GM19035 (cell line): Measurements from ENCODE around the gene CLDND2.
"Not testable (repeated sequence)": the region's sequence is repeated elsewhere in the genome, so short reads cannot be mapped to it uniquely, and the experiment has no call there.

Source experiments
- ATAC-seq: cut with Tn5 transposase; IDR thresholded peaks from one replicate; pipeline ENCODE4 v1.9.1; 2021; ENCODE audit not compliant: unreplicated experiment

Gene CLDND2, protein sequence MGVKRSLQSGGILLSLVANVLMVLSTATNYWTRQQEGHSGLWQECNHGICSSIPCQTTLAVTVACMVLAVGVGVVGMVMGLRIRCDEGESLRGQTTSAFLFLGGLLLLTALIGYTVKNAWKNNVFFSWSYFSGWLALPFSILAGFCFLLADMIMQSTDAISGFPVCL

DNA sequence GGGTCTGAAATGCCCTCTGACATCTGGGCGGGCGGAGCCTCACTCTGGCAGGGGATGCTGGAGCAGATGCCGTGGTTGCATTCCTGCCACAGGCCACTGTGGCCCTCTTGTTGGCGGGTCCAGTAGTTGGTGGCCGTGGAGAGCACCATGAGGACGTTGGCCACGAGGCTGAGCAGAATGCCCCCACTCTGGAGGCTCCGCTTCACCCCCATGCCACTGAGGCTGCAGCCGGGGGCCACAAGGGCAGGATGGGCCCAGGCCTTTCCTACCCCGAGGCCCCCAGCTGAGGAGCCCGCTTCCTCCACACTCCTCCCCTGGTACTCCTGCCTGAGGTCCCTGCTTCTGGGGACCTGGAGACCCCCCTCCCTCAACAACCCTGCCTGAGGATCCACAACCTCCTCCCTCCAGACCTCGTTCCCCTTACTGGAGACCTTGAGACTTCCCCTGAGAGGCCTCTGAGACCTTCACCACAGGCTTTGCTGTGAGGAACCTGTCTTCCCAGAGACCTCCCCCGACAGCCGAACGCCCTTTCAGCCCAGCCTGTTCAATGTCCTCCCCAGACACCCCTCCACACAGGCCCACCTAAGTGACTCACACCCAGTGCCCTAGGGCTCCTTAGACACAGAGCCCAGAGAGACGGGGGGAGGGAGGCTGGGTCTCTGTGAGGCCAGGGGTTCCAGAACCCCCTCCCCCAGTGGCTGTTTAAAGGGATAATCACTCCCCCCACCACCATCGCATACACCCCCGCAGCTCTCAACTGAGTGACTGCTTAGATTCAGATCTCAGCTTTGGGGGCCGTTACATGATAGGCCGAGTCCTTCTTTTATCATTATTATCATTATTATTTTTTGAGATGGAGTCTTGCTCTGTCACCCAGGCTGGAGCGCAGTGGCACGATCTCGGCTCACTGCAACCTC, at the start of gene CLDND2:
Gene CLDND2 (minus strand): TSS at position 638 of the 917 bp plus-strand sequence. CDS start 426 bp downstream, at position 212.
- peak; percentile 0 for ATAC-seq

GRCh38 chr19:51417810-51418157, 49.0 kb upstream of the CLDND2 start:
- ATAC-seq = no peak

GRCh38 chr19:51417107-51417809, 48.5 kb upstream of the CLDND2 start, which contains the start of gene SIGLEC10:
TSS of gene SIGLEC10 (minus strand) at chr19:51417642. CDS start at chr19:51417581, 61 bp downstream.
- ATAC-seq = peak; percentile 67

DNA sequence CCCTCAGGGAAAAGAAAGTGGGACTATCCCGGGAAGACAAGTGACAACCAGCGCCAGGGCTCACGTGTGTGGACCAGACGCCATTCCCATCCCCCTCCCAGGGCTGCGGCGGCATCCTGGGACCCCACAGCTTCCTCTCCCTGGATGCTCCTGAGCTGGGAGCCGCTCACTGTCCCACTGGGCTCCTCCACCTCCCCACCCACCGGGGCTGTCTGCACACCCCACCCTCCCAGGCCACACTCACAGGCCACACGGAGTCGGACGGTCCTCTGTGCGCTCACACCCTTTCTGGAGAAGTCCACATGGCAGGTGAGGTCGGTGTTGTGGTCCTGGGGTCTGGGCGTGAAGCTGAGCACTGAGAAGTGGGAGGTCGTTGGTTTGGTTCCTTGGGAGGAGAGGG, 47.6 kb upstream of the CLDND2 start:
- not testable (repeated sequence) for ATAC-seq

GRCh38 chr19:51415187-51415586, 46.4 kb upstream of the CLDND2 start:
- no peak for ATAC-seq

GRCh38 chr19:51410950-51411748, 42.3 kb upstream of the CLDND2 start:
- ATAC-seq = no peak

GRCh38 chr19:51407511-51408131, 38.8 kb upstream of the CLDND2 start:
- ATAC-seq = no peak

DNA sequence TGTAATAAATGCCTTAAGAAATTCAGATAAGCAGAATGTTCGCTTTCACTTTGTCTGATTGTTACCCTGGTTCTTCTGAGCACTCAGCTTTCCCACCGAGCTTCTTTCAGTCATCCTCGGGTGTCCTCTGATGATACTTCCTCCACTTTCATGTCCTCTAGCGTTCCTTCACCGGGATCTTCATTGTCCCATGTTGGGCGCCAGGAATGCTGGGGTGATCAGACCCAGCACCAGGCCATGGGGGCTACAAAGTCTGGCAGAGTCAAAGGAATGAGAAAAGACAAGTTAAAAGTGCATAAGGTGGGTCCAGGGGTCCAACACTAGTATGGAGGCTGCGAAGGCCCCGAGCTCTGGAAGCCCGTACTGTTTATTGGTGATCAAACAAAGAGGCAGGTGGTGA, 33.3 kb upstream of the CLDND2 start:
- ATAC-seq = no peak

- ATAC-seq = not testable (repeated sequence)
Observed at GRCh38 chr19:51399936-51400335, 31.1 kb upstream of the CLDND2 start.

GRCh38 chr19:51399231-51399630, 30.4 kb upstream of the CLDND2 start:
- ATAC-seq = no peak

DNA sequence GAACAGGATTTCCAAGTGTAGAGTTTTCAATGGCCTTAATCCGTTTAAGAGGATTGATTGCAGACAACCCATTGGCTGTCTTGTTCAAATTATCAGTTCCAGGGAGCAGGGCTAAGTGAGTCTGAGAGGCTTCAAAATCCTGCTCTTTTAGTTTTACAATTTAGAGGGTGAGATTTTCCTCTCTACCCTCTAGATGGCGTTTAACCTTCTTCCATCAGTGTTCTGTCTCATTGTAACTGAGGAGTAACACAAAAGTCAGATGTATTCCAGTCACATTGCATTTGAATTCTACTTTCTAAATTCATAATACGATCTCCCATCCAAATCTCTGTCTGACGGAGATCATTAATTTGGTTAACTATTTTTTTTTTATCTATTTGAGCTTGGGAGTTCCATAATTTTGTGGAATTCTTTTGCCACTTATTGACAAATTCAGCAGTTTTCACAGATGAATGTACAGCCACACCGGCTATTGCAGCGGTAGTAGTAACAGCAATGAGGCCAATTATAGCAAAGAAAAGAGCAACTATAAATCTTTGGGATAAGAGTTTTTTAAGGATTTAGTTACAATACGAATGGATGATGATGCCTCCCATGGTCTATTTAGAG, 29.4 kb upstream of the CLDND2 start:
- ATAC-seq = no peak

DNA sequence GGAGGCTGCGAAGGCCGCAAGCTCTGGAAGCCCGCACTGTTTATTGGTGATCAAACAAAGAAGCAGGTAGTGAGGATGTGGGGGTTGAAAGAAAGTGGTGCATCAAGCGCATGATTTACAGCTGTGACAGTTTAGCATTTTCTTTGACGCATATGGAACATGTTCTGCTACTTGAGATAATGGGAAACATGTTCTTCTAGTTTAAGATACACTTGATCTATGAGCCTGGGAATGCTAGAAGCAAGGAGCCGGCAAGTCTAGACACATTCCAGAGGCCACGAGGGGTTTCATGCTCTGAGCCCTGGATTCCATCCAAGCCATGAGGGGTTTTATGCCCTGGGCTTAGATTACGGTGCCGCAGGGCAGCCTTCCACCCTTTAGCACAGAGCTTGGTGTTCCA, 28.6 kb upstream of the CLDND2 start:
- not testable (repeated sequence) for ATAC-seq

- ATAC-seq = no peak
Observed at GRCh38 chr19:51396175-51396574, 27.4 kb upstream of the CLDND2 start.

DNA sequence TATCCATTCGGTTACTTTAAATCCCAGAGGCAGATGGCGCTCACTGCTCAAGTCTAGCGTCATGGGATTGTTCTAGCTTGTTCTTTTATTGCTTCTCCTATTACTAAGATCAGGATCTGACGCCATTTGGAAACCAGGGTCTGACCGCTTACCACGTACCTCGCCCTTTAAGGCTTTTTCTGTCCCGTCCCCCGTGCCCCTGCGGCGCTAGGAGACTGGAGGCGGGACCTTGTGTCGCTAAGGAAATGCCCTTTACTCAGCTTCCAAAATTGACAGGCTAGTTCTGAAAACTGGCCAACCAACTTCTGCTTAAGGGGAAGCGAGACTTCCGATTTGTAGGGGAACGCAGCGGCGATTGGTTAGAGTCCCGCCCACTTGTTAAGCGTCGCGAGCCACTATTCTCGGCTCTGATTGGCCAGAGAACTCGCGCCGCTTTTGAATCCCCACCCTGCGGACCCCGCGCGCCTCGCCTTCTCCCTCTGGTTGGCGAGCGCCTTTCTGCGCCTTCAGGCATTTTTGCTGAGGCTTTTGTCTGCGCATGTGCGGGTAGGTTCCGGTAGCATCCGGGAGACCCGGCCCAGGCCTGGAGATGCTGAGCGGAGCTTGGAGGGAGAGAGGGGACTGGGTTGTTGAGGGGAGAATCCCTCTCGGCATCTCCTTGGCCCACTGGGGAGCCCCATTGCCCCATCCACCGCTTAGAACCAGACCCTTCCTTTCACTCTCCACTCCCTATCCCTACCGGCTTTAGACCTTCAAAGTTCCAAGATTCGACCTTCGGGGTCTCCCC, 25.4 kb upstream of the CLDND2 start:
- ATAC-seq = peak; percentile 84

DNA sequence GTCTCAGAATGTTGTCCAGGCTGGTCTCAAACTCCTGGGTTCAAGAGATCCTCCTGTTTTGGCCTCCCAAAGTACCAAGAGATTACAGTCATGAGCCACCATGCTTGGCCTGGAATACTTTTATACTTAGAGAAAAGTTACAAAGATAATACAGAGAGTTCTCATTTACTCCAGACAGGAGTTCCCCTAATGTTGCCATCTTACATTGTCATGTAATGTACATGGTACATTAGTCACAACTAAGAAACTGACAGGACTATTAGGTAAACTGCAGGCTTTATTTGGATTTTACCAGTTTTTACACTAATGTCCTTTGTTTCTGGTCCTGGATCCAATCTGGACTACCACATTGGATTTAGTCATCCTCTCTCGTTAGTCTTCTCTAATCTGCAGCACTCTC, 23.9 kb upstream of the CLDND2 start:
- ATAC-seq = no peak

DNA sequence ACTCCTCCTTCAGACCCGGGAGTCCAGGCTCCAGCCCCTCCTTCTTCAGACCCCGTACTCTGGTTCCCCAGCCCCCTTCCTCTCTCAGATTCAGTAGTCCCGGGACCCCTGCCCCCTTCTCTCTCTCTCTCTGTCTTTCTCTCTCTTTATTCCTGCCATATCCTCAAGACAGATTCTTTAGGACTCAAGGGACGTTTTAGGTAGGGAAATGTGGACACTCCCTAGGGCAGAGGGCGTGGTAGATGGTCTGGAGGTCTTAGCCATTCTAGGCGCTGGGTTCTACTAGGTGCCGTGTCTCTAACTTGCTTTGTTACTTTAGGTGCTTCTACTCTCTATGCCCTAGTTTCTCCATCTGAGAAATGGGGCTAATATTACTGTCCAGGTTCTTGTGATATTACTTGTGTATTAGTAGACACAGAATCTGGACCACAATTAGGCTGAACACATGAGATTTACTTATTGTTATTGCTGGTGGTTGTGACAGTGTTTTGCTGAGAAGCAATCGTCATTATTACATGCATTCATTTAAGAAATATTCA, 22.3 kb upstream of the CLDND2 start:
- no peak for ATAC-seq

DNA sequence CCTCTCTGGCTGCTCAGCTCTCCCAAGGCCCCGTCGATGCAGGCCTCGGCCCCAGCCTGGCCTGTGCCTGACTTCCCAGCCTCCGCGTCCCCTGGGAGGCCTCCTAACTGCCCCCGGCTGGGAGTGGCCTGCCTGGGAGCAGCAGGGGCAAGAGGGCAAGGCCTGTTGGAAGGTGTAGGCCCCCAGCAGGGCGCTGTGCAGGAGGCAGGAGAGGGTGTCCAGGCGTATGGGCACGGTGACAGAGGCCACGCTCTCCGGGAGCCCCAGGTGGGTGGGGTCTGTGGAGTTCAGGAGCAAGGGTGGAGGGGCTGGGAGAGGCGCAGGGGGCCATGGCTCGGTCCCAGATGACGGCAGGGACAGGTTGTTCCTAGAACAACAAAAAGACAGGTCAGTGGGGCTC, 20.3 kb upstream of the CLDND2 start:
- ATAC-seq = no peak

DNA sequence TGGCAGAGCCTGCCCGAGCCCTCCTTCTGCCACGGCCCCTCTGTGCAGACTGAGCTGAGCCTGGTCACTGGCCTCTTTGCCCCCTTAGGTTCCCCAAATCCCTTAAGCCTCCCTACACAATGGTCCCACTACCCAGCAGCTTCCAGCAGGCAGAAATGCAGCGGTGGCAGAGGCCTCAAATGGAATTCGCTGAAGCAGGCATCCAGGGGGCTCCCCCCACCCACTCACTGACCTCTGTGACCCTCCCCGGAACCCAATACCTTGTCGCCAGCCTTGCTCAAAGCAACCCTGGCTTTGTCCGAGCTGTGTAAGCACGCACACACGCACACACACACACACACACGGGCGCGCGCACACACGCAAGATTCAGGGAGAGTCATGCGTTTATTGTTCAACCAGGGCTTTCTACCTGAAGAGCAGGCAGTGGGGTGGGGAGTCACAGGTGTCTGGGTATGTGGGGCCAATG, 19.2 kb upstream of the CLDND2 start, which contains the start of gene LIM2:
Gene LIM2 (minus strand): TSS at position 51 of the 466 bp plus-strand sequence. CDS start 531 bp downstream, outside the sequence.
- ATAC-seq = no peak
